Lower lobe of right lung (tissue), 2 donors: ENCODE data around the gene CCDC178. TPM values are rescaled to one million over a fixed set of nuclear protein-coding genes. Genes with fewer than 3 reads are reported as not detected.

Experiments
- ATAC-seq, 2 donors: fragments of 200-7000 bp; cut with Tn5 transposase; one replicate each; pipeline ENCODE4 v1.9.1; 2020 to 2022; ENCODE audit warnings: mild to moderate bottlenecking in 2 of 2, moderate library complexity in 2 of 2
- DNase-seq: peaks from one replicate; pipeline ENCODE4 v3.0.0-alpha.2; 2020
- H3K27ac ChIP-seq: fragments of 200-600 bp; one replicate; pipeline ENCODE4 v1.8.0; 2022
- H3K27me3 ChIP-seq: fragments of 200-600 bp; one replicate; pipeline ENCODE4 v1.8.0; 2022; ENCODE audit warnings: low read depth
- H3K36me3 ChIP-seq: fragments of 200-600 bp; one replicate; pipeline ENCODE4 v1.8.0; 2022; ENCODE audit warnings: mild to moderate bottlenecking
- H3K4me1 ChIP-seq: fragments of 200-600 bp; one replicate; pipeline ENCODE4 v1.8.0; 2022
- H3K4me3 ChIP-seq: fragments of 200-600 bp; one replicate; pipeline ENCODE4 v1.8.0; 2022; ENCODE audit warnings: mild to moderate bottlenecking
- H3K9me3 ChIP-seq: fragments of 200-600 bp; one replicate; pipeline ENCODE4 v1.8.0; 2022
- intact Hi-C: fragments of 100-400 bp; cut with DNase I; formaldehyde crosslinking; loops from one replicate; pipeline ENCODE4 v1.11.0; 2022
- total RNA-seq: library from RNA; stranded (reverse); fragmentation: NEBNext Ultra II Directional; extraction: Animal tissue kit (Norgen Biotek cat#: 25700); gene quantifications from one replicate; pipeline ENCODE4 v1.2.1, GENCODE V29; 2021
- TF ChIP-seq, protein P1 (sequence below): fragments of 200-600 bp; IDR thresholded peaks from one replicate; pipeline ENCODE4 v1.8.0; 2022; ENCODE audit warnings: antibody characterized with exemption, mild to moderate bottlenecking
- donor health status: DM: no; HTN: yes; CAD: no; lungs with severe emphysema.

CCDC178 gene
- total RNA-seq, 1 donor from 2014 or later: not detected

- intact Hi-C loops: no loop called here
- Histone ChIP-seq H3K36me3 (no peaks in the 10 kb centered on the region), H3K27ac (no peak overlapping the region), H3K4me1 (no peaks in the 10 kb centered on the region), H3K9me3 (no peaks in the 10 kb centered on the region), H3K27me3 (no peaks in the 10 kb centered on the region), H3K4me3 (no peak overlapping the region)
- DNase-seq: no peak
- TF ChIP-seq, protein P1, sequence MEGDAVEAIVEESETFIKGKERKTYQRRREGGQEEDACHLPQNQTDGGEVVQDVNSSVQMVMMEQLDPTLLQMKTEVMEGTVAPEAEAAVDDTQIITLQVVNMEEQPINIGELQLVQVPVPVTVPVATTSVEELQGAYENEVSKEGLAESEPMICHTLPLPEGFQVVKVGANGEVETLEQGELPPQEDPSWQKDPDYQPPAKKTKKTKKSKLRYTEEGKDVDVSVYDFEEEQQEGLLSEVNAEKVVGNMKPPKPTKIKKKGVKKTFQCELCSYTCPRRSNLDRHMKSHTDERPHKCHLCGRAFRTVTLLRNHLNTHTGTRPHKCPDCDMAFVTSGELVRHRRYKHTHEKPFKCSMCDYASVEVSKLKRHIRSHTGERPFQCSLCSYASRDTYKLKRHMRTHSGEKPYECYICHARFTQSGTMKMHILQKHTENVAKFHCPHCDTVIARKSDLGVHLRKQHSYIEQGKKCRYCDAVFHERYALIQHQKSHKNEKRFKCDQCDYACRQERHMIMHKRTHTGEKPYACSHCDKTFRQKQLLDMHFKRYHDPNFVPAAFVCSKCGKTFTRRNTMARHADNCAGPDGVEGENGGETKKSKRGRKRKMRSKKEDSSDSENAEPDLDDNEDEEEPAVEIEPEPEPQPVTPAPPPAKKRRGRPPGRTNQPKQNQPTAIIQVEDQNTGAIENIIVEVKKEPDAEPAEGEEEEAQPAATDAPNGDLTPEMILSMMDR: no peak
- no peak for ATAC-seq
Measured at GRCh38 chr18:32937066-32937465, 503.5 kb downstream of the CCDC178 start.

DNA sequence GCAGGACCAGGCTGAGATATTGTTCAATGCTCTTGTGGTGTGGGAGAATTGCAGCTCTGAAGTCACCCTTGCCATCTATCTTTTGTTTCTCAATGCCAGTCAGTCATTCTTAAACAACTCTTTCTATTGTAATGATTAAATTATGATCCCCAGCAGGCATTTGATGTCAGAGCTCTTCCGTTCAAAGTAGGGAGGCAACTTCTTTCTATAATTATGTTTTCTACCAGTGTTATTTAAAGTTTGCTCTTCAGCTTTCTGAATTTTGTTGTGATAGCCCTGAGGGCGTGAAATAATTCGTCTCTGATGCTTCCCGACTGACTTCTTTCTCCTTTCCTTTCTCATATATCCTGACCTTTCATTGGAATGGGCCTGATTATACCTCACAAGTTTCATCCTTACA lies 506.3 kb downstream of the CCDC178 start:
- no peaks in the 10 kb centered on the region for H3K36me3 ChIP-seq
- TF ChIP-seq, protein P1: no peak
- H3K27ac ChIP-seq: no peak overlapping the region
- DNase-seq (no peak), ATAC-seq (no peak)
- H3K4me3 ChIP-seq: no peak overlapping the region
- no peaks in the 10 kb centered on the region for H3K4me1 ChIP-seq
- no peaks in the 10 kb centered on the region for H3K9me3 ChIP-seq
- intact Hi-C loops: no loop called here
- H3K27me3 ChIP-seq: no peaks in the 10 kb centered on the region

DNA sequence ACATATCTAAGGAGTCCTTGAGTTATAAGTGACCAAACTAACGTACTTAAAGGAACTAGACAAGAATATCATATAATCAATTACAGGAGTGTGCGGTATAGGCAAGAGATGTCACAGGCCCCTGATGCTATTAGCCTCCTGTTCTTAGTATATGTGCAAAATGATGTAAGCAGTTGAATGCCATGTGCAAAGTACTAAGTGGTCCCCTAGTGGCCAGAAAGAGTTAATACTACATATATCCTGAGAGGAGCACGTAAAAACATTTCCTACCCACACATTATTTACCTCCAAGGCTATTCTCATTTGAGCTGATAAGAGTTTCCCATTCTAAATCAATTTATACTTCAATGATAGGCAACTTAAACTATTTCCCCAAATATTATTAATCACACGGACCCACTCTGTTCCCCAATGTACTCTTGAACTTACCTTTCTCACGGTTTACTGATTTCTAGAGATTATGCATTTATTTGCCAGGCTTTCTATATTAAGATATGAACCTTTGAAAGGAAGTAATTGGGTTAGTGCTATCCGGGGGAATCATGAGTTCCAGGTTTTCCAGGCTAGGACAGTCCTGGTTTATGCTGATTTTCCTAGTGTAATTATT lies 509.7 kb downstream of the CCDC178 start:
- Histone ChIP-seq H3K4me1 (no peaks in the 10 kb centered on the region), H3K27ac (no peak overlapping the region), H3K36me3 (no peaks in the 10 kb centered on the region), H3K9me3 (no peaks in the 10 kb centered on the region), H3K27me3 (no peaks in the 10 kb centered on the region), H3K4me3 (no peak overlapping the region)
- TF ChIP-seq, protein P1: peak; percentile 32
- DNase-seq: no peak
- peak in 1 of 2 donors; percentile 30 for ATAC-seq
- intact Hi-C loops: no loop called here

DNA sequence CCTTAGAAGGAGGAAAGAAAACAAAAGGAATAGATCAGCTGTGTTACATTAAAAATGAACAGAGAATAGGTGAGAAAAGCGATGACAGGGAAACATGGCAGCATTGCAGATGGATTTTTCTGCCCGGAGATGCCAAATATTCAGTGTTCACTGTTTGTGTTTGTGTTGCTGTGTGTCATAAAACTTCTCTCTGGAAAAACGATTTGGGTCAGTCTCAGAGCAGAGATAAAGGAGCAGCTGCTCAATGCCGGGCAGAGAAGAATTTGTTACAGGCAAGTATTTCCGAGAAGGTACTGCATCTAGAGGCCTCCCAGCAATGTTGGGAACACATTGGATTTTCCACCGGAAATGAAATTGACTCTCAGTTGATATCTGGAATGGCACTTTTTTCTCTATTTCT lies 511.3 kb downstream of the CCDC178 start:
- no peaks in the 10 kb centered on the region for H3K9me3 ChIP-seq
- ATAC-seq (no peak), DNase-seq (no peak)
- TF ChIP-seq, protein P1: no peak
- H3K27ac ChIP-seq: no peak overlapping the region
- H3K4me1 ChIP-seq: no peaks in the 10 kb centered on the region
- intact Hi-C loops: no loop called here
- H3K27me3 ChIP-seq: no peaks in the 10 kb centered on the region
- no peaks in the 10 kb centered on the region for H3K36me3 ChIP-seq
- H3K4me3 ChIP-seq: no peak overlapping the region

- no peak overlapping the region for H3K4me3 ChIP-seq
- intact Hi-C loops: no loop called here
- ATAC-seq: no peak
- H3K4me1 ChIP-seq: no peaks in the 10 kb centered on the region
- no peaks in the 10 kb centered on the region for H3K9me3 ChIP-seq
- TF ChIP-seq, protein P1: no peak
- no peak overlapping the region for H3K27ac ChIP-seq
- H3K27me3 ChIP-seq: no peaks in the 10 kb centered on the region
- no peak for DNase-seq
- H3K36me3 ChIP-seq: no peaks in the 10 kb centered on the region
Measured at GRCh38 chr18:32922951-32923430, 517.5 kb downstream of the CCDC178 start.
